ENCODE measurements around the gene RLN2.
"Not testable (repeated sequence)": the region's sequence is repeated elsewhere in the genome, so short reads cannot be mapped to it uniquely, and the experiment has no call there.

Gene RLN2

GRCh38 chr9:5303840-5304795 lies at the start of gene RLN2:
RLN2 (minus strand) TSS chr9:5304716; CDS start chr9:5304580, 136 bp downstream.
- not testable (repeated sequence) for H3K9me3 ChIP-seq (ENCODE audit: control insufficient read depth in 1 of 2, low read length in 2 of 2); H3K36me3 ChIP-seq (ENCODE audit: control insufficient read depth in 1 of 2, insufficient read depth in 2 of 2, low read length in 2 of 2); H3K4me3 ChIP-seq (ENCODE audit: low read depth in 1 of 2, low read length in 2 of 2); H3K9ac ChIP-seq (ENCODE audit: low read depth in 1 of 2, low read length in 2 of 2); H3K4me1 ChIP-seq (ENCODE audit: control insufficient read depth in 1 of 2, insufficient read depth in 2 of 2, low read length in 2 of 2); H3K27me3 ChIP-seq (ENCODE audit: control insufficient read depth in 1 of 2, insufficient read depth in 2 of 2, low read length in 2 of 2); H3K27ac ChIP-seq (ENCODE audit: low read depth, low read length)

GRCh38 chr9:5354184-5354583 lies 49.7 kb upstream of the RLN2 start:
- H3K36me3 ChIP-seq (ENCODE audit: control insufficient read depth in 1 of 2, insufficient read depth in 2 of 2, low read length in 2 of 2), result peaks cover 0 to 9% of the 10 kb centered on the region in 2 donors
- no peak overlapping the region for H3K27ac ChIP-seq (ENCODE audit: low read depth, low read length)
- H3K9me3 ChIP-seq (ENCODE audit: control insufficient read depth in 1 of 2, low read length in 2 of 2), result no peaks in the 10 kb centered on the region

GRCh38 chr9:5352637-5353248 lies 48.2 kb upstream of the RLN2 start:
- H3K9ac ChIP-seq (ENCODE audit: low read depth in 1 of 2, low read length in 2 of 2), result no peak overlapping the region
- no peak overlapping the region for H3K4me3 ChIP-seq (ENCODE audit: low read depth in 1 of 2, low read length in 2 of 2)
- no peaks in the 10 kb centered on the region for H3K27me3 ChIP-seq (ENCODE audit: control insufficient read depth in 1 of 2, insufficient read depth in 2 of 2, low read length in 2 of 2)
- H3K9me3 ChIP-seq (ENCODE audit: control insufficient read depth in 1 of 2, low read length in 2 of 2), result no peaks in the 10 kb centered on the region
- no peak overlapping the region for H3K27ac ChIP-seq (ENCODE audit: low read depth, low read length)
- H3K36me3 ChIP-seq (ENCODE audit: control insufficient read depth in 1 of 2, insufficient read depth in 2 of 2, low read length in 2 of 2), result peaks cover 0 to 9% of the 10 kb centered on the region in 2 donors
- H3K4me1 ChIP-seq (ENCODE audit: control insufficient read depth in 1 of 2, insufficient read depth in 2 of 2, low read length in 2 of 2), result no peaks in the 10 kb centered on the region

More at GRCh38 chr9:5354184-5354583, 49.7 kb upstream of the RLN2 start:
- Histone ChIP-seq H3K4me3 (ENCODE audit: low read depth in 1 of 2, low read length in 2 of 2) (no peak overlapping the region), H3K27me3 (ENCODE audit: control insufficient read depth in 1 of 2, insufficient read depth in 2 of 2, low read length in 2 of 2) (no peaks in the 10 kb centered on the region), H3K4me1 (ENCODE audit: control insufficient read depth in 1 of 2, insufficient read depth in 2 of 2, low read length in 2 of 2) (no peaks in the 10 kb centered on the region), H3K9ac (ENCODE audit: low read depth in 1 of 2, low read length in 2 of 2) (no peak overlapping the region)

GRCh38 chr9:5338992-5339981 lies 34.8 kb upstream of the RLN2 start, which contains the start of gene RLN1:
RLN1 (minus strand) TSS chr9:5339876; CDS start chr9:5339746, 130 bp downstream.
- not testable (repeated sequence) for H3K27ac ChIP-seq (ENCODE audit: low read depth, low read length); H3K27me3 ChIP-seq (ENCODE audit: control insufficient read depth in 1 of 2, insufficient read depth in 2 of 2, low read length in 2 of 2); H3K4me1 ChIP-seq (ENCODE audit: control insufficient read depth in 1 of 2, insufficient read depth in 2 of 2, low read length in 2 of 2); H3K9ac ChIP-seq (ENCODE audit: low read depth in 1 of 2, low read length in 2 of 2); H3K9me3 ChIP-seq (ENCODE audit: control insufficient read depth in 1 of 2, low read length in 2 of 2); H3K36me3 ChIP-seq (ENCODE audit: control insufficient read depth in 1 of 2, insufficient read depth in 2 of 2, low read length in 2 of 2)
- peak within 1 kb of the TSS; percentile 32 to 43 for H3K4me3 ChIP-seq (ENCODE audit: low read depth in 1 of 2, low read length in 2 of 2)

- no peak overlapping the region for H3K27ac ChIP-seq (ENCODE audit: low read depth, low read length)
- no peak overlapping the region for H3K9ac ChIP-seq (ENCODE audit: low read depth in 1 of 2, low read length in 2 of 2)
- no peaks in the 10 kb centered on the region for H3K4me1 ChIP-seq (ENCODE audit: control insufficient read depth in 1 of 2, insufficient read depth in 2 of 2, low read length in 2 of 2)
- no peaks in the 10 kb centered on the region for H3K36me3 ChIP-seq (ENCODE audit: control insufficient read depth in 1 of 2, insufficient read depth in 2 of 2, low read length in 2 of 2)
- H3K27me3 ChIP-seq (ENCODE audit: control insufficient read depth in 1 of 2, insufficient read depth in 2 of 2, low read length in 2 of 2), result no peaks in the 10 kb centered on the region
- no peaks in the 10 kb centered on the region for H3K9me3 ChIP-seq (ENCODE audit: control insufficient read depth in 1 of 2, low read length in 2 of 2)
- H3K4me3 ChIP-seq (ENCODE audit: low read depth in 1 of 2, low read length in 2 of 2), result no peak overlapping the region
These were observed 32.2 kb upstream of the RLN2 start for GRCh38 chr9:5336688-5337087.

- H3K4me1 ChIP-seq (ENCODE audit: control insufficient read depth in 1 of 2, insufficient read depth in 2 of 2, low read length in 2 of 2); H3K4me3 ChIP-seq (ENCODE audit: low read depth in 1 of 2, low read length in 2 of 2); H3K36me3 ChIP-seq (ENCODE audit: control insufficient read depth in 1 of 2, insufficient read depth in 2 of 2, low read length in 2 of 2); H3K9me3 ChIP-seq (ENCODE audit: control insufficient read depth in 1 of 2, low read length in 2 of 2); H3K27ac ChIP-seq (ENCODE audit: low read depth, low read length); H3K9ac ChIP-seq (ENCODE audit: low read depth in 1 of 2, low read length in 2 of 2); H3K27me3 ChIP-seq (ENCODE audit: control insufficient read depth in 1 of 2, insufficient read depth in 2 of 2, low read length in 2 of 2): not testable (repeated sequence)
These were observed 26.8 kb upstream of the RLN2 start for GRCh38 chr9:5331276-5331675.

GRCh38 chr9:5326893-5327548 lies 22.5 kb upstream of the RLN2 start:
- Histone ChIP-seq H3K27me3 (ENCODE audit: control insufficient read depth in 1 of 2, insufficient read depth in 2 of 2, low read length in 2 of 2) (no peaks in the 10 kb centered on the region), H3K4me3 (ENCODE audit: low read depth in 1 of 2, low read length in 2 of 2) (no peak overlapping the region), H3K4me1 (ENCODE audit: control insufficient read depth in 1 of 2, insufficient read depth in 2 of 2, low read length in 2 of 2) (no peaks in the 10 kb centered on the region), H3K27ac (ENCODE audit: low read depth, low read length) (no peak overlapping the region), H3K9me3 (ENCODE audit: control insufficient read depth in 1 of 2, low read length in 2 of 2) (no peaks in the 10 kb centered on the region), H3K9ac (ENCODE audit: low read depth in 1 of 2, low read length in 2 of 2) (no peak overlapping the region), H3K36me3 (ENCODE audit: control insufficient read depth in 1 of 2, insufficient read depth in 2 of 2, low read length in 2 of 2) (no peaks in the 10 kb centered on the region)

- Histone ChIP-seq H3K4me1 (ENCODE audit: control insufficient read depth in 1 of 2, insufficient read depth in 2 of 2, low read length in 2 of 2) (no peaks in the 10 kb centered on the region), H3K27ac (ENCODE audit: low read depth, low read length) (no peak overlapping the region), H3K36me3 (ENCODE audit: control insufficient read depth in 1 of 2, insufficient read depth in 2 of 2, low read length in 2 of 2) (no peaks in the 10 kb centered on the region), H3K4me3 (ENCODE audit: low read depth in 1 of 2, low read length in 2 of 2) (no peak overlapping the region), H3K9ac (ENCODE audit: low read depth in 1 of 2, low read length in 2 of 2) (no peak overlapping the region), H3K9me3 (ENCODE audit: control insufficient read depth in 1 of 2, low read length in 2 of 2) (no peaks in the 10 kb centered on the region), H3K27me3 (ENCODE audit: control insufficient read depth in 1 of 2, insufficient read depth in 2 of 2, low read length in 2 of 2) (no peaks in the 10 kb centered on the region)
These were observed 21.7 kb upstream of the RLN2 start for GRCh38 chr9:5326187-5326586.

GRCh38 chr9:5321601-5322000 lies 17.1 kb upstream of the RLN2 start:
- not testable (repeated sequence) for H3K9me3 ChIP-seq (ENCODE audit: control insufficient read depth in 1 of 2, low read length in 2 of 2); H3K9ac ChIP-seq (ENCODE audit: low read depth in 1 of 2, low read length in 2 of 2); H3K27ac ChIP-seq (ENCODE audit: low read depth, low read length); H3K4me3 ChIP-seq (ENCODE audit: low read depth in 1 of 2, low read length in 2 of 2); H3K4me1 ChIP-seq (ENCODE audit: control insufficient read depth in 1 of 2, insufficient read depth in 2 of 2, low read length in 2 of 2); H3K36me3 ChIP-seq (ENCODE audit: control insufficient read depth in 1 of 2, insufficient read depth in 2 of 2, low read length in 2 of 2); H3K27me3 ChIP-seq (ENCODE audit: control insufficient read depth in 1 of 2, insufficient read depth in 2 of 2, low read length in 2 of 2)

Data from duodenal mucosa (tissue), 2 donors.